Fibroblast of gingiva (primary cell): Measurements from ENCODE around the gene ARHGEF10L.

ENCODE experiments used
- DNase-seq: peaks from one replicate; pipeline ENCODE4 v3.0.0-alpha.2; 2011; ENCODE audit warnings: low read depth

Gene ARHGEF10L

DNA sequence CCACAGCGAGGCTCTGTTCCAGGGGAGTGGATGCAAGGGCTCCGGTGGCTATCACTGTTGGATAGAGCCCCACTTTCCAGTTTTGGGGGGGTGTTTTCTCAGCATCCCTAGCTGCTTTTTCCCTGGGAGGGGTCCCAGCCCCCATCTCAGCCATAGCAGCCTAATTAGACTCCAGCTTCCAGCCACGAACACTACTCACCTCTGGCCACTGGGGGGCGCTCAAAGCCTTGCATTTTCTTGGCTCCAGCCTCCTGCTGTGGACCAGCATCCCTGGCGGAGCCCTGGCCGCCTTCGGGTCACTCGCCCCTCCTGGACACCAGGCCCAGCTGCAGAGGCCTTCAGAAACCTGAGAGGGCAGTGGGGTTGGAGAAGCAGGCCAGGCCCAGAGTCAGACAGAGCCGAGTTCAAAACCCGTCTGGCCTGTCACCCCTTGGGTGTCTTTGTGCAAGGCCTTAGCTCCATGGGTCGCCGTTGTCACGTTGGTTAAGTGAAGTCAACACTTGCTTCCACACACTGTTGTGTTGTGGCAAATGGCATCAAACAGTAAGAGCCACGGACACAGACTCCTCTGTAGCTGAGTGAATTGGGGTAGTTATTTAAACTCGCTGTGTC lies 122.2 kb downstream of the ARHGEF10L start:
- peak; percentile 30 for DNase-seq

DNA sequence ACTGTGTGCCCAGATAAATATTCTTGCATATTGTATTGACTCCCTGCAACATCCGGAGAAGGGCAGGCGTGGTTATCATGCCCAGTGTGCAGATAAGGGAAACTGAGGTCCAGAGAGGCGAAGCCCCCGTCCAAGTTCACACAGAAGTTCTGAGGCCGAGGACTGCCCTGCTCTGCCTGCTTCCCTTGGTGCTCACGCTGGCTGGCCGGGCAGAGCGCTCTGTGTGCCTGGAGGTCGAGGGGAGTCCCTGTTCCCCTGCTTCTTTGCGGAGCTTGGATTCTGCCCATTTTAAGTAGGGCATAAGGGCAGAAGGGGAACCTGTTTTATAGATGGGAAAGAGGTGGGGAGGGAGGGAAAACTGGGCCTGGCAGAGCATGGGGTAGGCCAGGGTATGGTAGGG lies 122.8 kb downstream of the ARHGEF10L start:
- no peak for DNase-seq

DNA sequence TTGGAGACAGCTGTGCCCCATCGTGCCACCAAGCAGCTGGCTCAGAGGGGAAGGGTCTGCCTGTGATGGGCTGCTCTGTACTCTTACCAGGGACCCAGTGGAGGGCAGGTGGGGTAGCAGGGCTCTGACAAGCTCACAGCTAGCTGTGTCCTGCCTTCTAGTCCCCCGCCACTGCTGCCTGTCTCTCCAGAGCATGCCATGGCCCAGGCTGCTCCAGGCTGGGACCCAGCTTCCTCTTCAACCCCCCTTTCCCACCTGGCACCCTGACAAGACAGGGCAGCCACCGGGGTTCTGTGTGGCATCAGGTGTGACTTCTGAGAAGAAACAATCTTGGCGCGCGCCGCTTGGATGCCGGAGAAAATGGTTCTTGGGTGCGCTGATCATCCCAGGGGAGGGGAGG lies 123.3 kb downstream of the ARHGEF10L start:
- DNase-seq = no peak

DNA sequence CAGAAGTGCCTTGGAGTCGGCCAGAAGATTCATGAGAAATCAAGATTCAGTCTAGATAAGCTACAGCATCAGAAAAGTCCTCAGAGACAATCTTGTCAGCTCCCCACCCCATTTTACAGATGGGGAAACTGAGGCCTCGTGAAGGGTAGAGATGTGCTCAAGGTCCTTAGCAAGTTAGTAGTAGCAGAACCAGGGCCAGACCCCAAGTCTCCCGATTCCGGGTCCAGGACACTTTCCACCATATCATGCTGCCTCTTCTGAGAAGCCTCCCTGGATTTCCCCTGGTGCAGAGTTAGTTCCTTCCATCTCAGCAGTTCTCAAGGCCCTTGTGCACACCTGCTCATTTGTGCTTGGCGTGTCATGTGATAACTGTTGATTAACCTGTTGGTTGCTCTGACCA lies 124.1 kb downstream of the ARHGEF10L start:
- DNase-seq = no peak

DNA sequence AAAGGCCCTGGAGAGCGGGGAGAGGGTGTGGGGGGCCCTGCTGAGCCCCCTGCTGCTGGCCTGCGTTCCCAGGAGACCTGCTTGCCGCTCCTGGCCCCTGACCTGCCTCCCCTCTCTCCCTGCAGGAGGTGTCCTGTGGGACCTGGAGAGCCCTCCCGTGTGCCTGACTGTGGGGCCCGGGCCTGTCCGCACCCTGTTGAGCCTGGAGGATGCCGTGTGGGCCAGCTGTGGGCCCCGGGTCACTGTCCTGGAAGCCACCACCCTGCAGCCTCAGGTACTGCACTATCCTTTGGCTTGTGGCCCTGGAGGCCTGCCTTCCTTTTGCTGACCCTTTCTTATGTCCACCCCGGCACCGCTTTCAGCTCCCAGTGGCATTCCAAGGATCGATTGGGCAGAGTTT lies 124.8 kb downstream of the ARHGEF10L start:
- DNase-seq = no peak

DNA sequence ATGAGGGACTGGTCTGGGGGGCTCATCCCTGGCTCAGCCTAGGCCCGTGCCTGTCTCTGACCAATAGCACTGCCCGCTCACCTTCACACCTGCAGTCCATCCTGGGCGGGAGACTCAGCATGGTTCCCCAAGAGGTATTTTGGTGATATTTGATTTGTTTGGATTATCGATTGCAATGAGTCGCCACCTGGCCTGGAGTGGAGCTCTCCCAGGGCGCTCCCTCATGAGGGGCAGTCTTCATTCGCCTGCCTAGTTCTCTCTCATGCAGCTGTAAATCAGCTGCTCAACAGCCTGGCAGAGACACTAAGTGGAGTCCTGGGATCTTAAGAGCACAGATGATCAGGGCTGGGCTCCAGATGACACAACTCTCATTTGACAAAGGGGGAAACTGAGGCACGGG lies 125.6 kb downstream of the ARHGEF10L start:
- DNase-seq = no peak

DNA sequence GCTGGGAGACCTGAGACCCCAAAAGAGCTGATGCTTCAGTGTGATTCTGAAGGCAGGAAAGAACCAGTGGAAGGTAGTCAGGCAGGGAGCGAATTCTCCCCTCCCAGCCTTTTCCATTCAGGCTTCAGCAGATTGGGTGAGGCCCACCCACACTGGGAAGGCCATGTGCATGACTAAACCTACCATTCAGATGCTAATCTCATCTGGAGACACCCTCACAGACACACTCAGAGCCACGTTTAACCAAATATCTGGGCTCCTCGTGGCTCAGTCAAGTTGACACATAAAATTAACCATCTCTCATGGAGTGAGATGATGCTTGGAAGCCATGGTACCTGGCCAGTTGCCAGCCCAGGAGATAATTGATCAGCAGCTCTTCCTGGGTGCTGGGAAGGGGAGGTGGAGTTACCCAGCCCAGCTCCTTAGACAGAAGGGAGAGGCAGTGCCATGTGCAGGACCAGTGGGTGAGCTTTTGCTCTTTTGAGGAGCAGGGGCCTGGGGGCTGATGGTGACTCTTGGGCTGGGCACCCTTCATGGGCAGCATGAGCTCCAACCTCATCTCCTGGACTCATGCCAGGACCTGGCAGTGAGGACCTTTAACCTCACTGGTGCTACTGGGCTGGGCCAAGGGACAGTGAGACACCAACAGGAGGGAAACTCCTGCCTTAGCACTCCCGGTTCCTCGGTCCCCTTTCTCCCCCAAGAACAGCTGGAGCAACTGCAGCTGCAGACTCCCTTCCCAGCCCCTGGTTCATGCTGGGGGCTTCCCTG lies 126.6 kb downstream of the ARHGEF10L start:
- no peak for DNase-seq

DNA sequence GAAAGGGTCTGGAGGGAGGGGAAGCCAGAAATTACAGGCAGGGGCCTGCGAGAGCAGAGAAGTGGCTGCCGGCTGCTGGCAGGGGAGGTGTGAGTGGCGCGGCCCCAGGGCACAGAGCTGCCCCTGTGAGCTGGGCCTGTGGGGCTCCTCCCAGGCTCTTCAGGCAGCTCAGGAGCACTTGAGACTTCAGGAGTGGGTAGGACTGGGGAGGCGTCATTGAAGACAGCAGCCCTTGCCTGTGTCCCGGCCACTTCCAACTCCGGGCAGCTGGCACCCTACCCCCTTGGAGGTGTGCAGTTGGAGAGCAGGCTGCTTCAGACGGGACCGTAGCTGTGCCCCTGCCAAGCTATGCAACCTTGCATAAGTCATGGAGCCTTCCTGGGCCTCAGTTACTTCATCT lies 128.1 kb downstream of the ARHGEF10L start:
- no peak for DNase-seq

DNA sequence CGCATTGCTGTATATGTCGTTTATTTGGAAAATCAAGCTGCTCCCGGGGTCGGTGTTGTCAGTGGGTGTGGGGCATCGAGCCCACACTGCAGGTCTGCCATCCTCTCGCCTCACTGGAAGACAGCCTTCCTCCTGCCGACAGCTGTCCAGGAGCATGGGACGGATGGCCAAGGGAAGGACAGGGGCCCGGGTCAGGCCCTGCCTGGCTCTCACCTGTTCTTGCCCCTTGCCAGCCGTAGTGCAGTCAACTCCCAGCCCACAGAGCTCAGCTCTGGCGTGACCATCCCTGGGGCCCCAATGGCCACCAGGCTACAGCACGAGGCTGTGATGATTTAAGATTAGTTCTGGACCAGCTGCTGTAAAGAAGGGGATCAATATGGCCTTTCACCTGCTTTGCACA lies 128.7 kb downstream of the ARHGEF10L start:
- no peak for DNase-seq

DNA sequence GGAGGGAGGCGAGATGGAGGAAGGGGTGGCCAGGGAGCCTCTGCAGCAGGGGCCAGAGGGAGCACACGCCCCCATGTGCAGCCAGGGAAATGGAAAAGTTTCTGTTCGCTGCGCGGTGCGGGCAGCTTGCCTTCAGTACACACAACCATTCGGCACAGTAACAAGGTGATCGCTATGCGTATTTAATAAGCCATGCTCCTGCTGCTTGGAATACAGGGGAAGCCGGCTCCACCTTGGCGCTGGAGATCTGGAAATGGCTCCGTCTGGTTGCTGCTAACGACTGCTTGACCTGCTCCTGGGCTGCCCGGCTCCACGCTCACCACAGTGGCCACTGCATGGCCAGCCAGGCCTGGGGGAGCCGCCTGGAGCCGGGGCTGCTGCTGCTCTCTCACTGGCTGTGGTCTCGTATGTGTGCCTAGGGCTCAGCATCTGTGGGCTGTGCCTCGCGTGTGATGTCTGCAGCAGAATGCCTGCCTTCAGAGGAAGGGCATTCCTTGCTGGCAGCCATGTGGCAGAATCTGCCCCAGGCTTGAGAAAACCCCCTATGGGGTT lies 129.2 kb downstream of the ARHGEF10L start:
- no peak for DNase-seq

DNA sequence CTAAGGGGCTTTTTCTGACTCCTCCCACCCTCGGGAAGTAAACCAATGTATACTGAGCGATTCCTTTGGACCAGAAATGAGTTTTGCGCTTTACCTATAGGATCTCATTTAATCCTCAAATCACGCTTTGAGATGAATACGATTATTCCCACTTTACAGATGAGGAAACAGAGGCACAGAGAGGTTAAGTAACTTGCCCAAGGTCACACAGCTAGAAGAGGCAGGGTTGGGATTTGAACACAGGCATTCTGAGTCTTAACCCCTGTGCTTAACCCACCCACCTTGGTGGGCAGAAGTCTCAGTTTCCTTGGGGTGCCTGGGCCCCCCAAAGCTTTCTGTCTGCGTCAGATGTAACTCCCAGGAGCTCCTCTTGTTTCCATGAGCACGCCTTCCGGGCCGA lies 129.8 kb downstream of the ARHGEF10L start:
- DNase-seq = no peak

DNA sequence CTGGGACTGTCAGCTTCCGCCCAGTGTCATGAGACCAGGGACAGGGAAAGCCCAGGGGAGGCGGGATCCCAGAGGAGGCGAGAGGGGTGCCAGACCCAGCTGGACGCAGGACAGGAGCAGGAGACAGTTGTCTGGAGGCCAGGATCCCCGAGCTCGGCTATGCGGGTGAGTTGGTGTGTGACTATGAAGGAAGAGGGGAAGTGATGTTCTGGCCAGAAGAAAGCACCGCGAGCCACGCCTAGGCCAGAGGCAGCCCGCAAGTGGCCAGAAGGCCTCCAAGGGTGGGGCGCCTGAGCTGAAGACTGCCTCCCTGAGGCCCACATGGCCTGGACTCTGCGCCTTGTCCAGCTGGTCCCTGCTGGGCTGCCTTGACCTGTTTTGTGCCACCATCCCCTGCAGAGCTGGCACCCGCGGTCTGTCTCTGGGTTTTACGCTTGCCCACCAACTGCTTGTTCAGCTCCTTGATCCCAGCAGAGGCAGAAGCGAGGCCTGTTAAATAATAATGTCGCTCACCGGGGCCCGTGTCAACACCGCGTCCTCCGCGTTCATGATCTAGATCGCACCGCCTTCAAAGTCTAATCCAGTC lies 130.5 kb downstream of the ARHGEF10L start:
- DNase-seq = no peak

DNA sequence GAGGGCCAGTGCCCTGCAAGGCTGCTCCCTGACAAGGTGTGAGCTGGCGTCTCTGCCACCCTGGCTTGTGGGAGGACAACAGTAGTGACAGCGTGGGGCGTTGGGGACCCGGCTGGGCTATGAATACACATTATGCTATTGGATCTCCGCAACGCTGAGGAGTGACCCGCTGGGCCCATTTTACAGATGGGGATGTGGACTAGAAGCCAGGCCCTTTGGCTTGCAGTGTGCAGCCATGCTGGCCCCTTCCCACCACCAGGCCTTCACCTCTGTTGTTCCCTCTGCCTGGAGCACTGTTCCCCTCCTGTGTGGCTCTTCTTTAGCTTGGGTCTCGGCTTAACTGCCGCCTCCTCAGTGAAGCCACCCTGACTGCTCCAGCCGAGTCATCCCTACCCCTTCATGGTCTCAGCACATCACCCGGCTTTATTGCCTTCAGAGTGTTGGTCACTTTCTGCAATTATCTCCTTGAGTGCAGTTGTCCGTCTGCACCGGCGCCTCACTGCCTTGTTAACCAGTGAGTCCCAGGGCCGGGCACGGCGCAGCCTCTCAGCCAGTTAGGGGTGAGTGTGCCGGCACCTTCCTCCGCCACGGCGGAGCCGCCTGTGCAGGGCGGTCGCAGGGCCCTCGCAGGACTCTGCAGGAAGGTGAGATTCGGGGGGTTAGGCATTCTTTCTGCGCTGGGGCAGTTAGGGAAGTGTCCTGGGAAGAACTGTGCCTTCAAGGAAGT lies 131.3 kb downstream of the ARHGEF10L start:
- DNase-seq = no peak

DNA sequence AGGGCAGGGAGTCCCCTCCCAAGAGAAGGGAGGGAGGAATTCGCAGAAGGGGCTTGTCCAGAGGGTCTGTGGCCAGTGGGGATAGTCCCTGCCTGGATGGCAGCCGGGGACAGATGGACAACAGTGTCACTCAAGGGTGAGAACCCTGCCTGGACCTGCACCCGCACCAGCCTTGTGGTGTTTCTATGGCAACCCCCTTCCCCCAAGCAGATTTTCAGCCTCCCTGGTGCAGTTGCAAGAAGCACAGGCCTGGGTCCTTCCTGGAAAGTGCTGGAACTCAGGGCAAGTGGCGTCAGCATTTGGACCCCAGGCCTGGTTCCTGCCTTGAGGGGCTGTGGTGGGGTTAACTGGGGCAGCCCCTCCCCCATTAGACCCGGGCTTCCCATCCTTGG lies 131.8 kb downstream of the ARHGEF10L start:
- no peak for DNase-seq

DNA sequence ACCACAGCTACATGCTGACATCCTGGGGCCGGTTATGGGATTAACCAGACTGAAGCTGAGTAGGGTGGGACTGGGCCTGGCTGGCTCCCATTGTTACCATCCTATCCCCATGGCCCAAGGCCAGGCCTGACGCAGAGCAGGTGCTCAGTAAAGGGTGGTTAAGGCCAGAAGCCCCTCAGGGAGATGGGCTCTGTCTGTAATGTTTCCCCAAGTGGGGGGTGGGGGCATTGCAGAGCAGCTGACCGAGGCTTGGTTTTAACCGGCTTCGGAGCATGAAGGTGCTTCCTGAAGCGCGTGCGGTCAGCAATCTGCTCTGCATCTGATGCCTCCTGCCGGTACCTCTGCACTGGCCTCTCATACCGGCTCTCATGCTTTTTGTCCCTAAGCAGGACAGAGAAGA lies 132.2 kb downstream of the ARHGEF10L start:
- no peak for DNase-seq

DNA sequence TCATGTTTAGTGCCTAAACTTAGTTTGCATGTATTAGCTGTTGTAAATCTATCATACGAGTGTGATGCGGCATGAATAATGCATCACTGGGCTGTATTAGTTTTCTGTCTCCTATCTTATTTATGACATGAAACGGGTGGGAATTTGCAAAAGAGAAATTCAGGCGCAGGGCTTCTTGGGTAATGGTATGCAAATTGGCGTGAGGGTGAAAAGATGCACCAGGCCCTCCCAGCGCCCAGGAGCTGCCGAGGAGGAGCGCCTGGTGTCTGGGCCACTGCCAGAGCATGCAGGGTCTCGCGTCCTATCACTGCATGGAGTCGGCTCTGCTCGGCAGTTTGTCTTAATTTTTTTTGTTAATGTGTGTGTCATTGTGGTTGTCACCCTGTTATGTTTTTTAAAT lies 132.7 kb downstream of the ARHGEF10L start:
- DNase-seq = no peak

DNA sequence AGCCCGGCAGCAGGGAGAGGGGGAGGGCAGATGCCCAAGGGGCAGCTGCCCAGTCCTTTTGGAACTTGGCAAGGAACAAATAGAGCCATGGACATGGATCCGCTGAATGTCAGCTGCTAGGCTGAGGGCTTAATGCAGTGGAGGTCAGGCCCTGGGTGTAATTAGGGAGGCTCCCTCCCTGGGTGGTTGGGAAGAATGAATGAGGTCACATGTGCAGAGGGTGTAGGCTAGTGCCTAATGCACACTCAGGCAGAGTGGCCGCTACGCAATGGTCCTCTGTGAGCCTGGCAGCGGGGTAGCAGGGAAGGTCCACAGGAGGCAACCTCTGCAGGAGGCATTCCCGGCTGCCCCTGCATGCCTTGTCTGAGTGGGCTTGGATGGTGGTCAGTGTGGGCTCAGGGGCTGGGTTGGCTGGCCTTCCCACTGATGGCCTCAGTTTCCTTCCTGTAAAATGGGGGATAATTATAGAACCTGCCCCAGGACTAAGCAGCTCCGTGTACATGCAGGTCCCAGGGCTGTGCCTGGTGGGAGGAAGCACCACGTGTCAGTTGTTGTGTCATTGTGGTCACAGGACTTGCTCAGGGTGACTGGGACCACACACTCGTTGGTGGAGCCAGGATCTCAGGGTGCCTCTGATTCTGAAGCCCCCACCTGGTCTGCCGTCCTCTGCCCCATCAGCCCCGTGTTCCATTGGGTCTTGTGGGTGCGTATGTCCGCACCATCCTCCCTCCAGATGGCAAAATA lies 134.0 kb downstream of the ARHGEF10L start:
- DNase-seq = no peak

DNA sequence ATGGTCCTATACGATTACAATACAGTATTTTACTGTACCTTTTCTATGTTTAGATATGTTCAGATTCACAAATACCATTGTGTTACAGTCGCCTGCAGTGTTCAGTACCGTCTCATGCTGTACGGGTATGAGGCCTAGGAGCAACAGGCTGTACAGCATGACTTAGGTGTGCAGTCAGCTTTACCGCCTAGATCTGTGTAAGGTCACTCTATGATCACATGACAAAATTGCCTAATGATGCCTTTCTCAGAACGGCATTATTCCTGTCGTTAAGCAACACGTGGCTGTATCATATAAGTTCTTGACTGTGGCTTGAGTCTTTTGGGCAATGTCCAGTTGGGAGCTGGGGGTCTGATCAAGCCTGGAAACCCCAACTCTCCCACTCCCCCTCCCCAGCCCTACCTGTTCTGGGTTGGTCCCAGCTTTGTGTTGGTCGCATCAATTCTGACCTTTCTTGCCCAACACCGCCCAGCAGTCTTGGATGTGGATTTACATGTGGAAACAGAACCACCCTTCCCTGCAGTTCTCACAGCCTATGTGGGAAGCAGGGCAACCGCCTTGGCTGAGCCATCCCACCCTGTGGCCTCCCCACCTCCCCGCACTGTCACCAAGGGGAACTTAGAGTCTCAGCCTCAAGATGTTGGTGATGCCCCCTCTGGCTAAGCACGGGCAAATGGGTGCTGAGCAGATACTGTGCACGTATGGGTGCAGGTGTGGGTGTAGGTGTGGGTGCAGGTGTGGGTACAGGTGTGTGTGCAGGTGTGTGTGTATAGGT lies 135.4 kb downstream of the ARHGEF10L start:
- peak; percentile 18 for DNase-seq

DNA sequence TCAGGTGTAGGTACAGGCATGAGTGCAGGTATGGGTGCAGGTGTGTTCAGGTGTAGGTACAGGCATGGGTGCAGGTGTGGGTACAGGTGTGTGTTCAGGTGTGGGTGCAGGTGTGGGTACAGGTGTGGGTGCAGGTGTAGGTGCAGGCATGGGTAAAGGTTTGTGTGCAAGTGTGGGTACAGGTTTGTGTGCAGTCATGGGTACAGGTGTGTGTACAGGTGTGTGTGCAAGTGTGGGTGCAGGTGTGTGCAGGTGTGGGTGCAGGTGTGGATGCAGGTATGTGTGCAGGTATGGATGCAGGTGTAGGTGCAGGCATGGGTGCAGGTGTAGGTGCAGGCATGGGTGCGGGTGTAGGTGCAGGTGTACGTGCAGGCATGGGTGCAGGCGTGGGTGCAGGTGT lies 136.2 kb downstream of the ARHGEF10L start:
- DNase-seq = peak; percentile 21

DNA sequence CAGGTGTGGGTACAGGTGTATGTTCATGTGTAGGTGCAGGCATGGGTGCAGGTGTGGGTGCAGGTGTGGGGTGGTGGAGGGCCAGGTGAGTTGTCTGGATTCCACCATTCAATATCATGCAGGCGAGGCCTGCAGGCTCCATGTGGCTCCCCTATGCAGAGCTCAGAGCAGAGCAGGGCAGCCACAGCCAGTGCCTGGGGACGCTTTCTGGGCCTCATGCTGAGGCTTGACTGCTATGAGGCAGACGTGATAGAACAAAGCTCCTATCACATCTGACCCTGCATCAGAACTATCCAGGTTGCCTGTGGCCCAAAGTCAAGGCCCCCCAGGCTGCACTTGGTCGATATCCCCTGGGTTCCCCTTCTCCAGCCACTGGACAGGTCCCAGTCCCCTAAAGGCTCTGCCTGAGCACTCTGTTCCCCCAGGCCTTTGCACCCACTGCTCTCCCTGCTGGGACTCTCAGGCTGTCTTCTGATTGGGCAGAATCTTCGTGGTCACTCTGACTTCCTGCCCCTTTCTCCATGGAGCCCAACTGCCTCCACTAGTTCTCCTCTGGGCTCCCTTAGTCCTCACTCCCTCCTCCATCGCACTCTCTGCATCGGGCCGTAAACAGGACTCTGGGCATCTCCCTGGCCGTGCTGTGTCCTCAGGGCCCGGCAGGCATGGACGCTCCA lies 137.0 kb downstream of the ARHGEF10L start:
- DNase-seq = no peak

DNA sequence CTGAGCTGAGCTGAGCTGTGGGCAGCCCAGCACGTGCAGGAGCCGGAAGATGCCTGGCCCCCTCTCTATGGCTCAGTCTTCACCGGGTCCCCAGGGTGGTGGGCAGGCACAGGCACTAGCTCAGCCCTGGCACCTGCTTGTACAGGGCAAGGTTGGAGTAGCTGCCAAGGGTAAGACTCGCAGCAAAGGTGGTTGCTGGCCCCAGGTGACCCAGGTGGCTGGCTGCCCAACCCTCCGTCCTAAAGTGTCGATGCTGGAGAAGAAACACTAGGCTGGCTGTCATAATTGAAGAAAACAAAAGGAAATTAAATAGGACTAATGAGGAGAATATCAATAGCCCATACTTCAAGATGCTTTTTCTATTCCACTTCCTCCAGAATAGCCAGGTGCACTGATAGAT lies 138.5 kb downstream of the ARHGEF10L start:
- no peak for DNase-seq
